GM12878 (cell line): Measurements from ENCODE around the gene CRELD2. TPM values are rescaled to one million over a fixed set of nuclear protein-coding genes. Genes with fewer than 3 reads are reported as not detected.

Experiments used
- BACH1 ChIP-seq: fragments of 450-650 bp; IDR thresholded peaks from 2 replicates; pipeline ENCODE4 v1.6.1; 2017; ENCODE audit warnings: mild to moderate bottlenecking, borderline replicate concordance
- DPF2 ChIP-seq: fragments of 450-650 bp; IDR thresholded peaks from 2 replicates; pipeline ENCODE4 v1.6.1; 2017; ENCODE audit warnings: mild to moderate bottlenecking
- GATAD2B ChIP-seq: fragments of 450-650 bp; conservative IDR thresholded peaks from 2 replicates; pipeline ENCODE4 v1.6.1; 2017; ENCODE audit warnings: low read depth, mild to moderate bottlenecking, moderate library complexity
- KLF5 ChIP-seq: fragments of 450-650 bp; IDR thresholded peaks from 2 replicates; pipeline ENCODE4 v1.6.1; 2014; ENCODE audit warnings: mild to moderate bottlenecking; ENCODE audit not compliant: partially characterized antibody
- LARP7 ChIP-seq: fragments of 450-650 bp; IDR thresholded peaks from 2 replicates; pipeline ENCODE4 v1.6.1; 2017; ENCODE audit warnings: mild to moderate bottlenecking
- MXI1 ChIP-seq: fragments of 150-350 bp; IDR thresholded peaks from 2 replicates; pipeline ENCODE4 v1.6.1; 2011; ENCODE audit warnings: low read depth, mild to moderate bottlenecking, inconsistent platforms, low read length, improper control_type of control experiment
- NKRF ChIP-seq: fragments of 450-650 bp; conservative IDR thresholded peaks from 2 replicates; pipeline ENCODE4 v1.6.1; 2017; ENCODE audit warnings: mild to moderate bottlenecking, moderate library complexity
- NR2F1 ChIP-seq: fragments of 450-650 bp; conservative IDR thresholded peaks from 2 replicates; pipeline ENCODE4 v1.6.1; 2017; ENCODE audit warnings: mild to moderate bottlenecking
- PAX5 ChIP-seq: IDR thresholded peaks from 2 replicates; pipeline ENCODE4 v1.6.1; 2011; ENCODE audit warnings: low read depth, low read length, borderline replicate concordance
- SP1 ChIP-seq: IDR thresholded peaks from one replicate; pipeline ENCODE4 v1.6.1; 2011; ENCODE audit warnings: low read depth, low read length
- STAT1 ChIP-seq: fragments of 450-650 bp; conservative IDR thresholded peaks from 2 replicates; pipeline ENCODE4 v1.6.1; 2014; ENCODE audit warnings: antibody characterized with exemption, mild to moderate bottlenecking
- ZNF274 ChIP-seq: IDR thresholded peaks from one replicate; pipeline ENCODE4 v1.8.0; 2011; ENCODE audit not compliant: insufficient read length, insufficient read depth
- ZNF384 ChIP-seq: IDR thresholded peaks from 2 replicates; pipeline ENCODE4 v1.6.1; 2012; ENCODE audit warnings: low read depth, mild to moderate bottlenecking, low read length, improper control_type of control experiment, borderline replicate concordance
- polyA plus RNA-seq, 11 experiments: library from polyadenylated mRNA; depleted of rRNA in 4 of 11; unstranded in 6 of 11; stranded (reverse) in 5 of 11; fragments of >200 nt; fragmentation: Nextera tagmentation in 4 of 11; fragmentation: Illumina TruSeq in 1 of 11; extraction: Ambion mirVana in 4 of 11; extraction: Trizol in 1 of 11; gene quantifications; 1 replicate in 1 of 11; 2 replicates in 10 of 11; pipeline versions ENCODE4 v1.2.1 to v1.2.3, GENCODE V29; 2011 to 2016; ENCODE audit warnings: inconsistent platforms in 2 of 11, missing spikeins in 2 of 11, low read depth in 1 of 11
- total RNA-seq, 4 experiments: library from RNA; depleted of rRNA in 3 of 4; stranded (reverse); fragments of >200 nt in 3 of 4; fragmentation: Illumina TruSeq in 1 of 4; extraction: Trizol in 1 of 4; gene quantifications; 2 replicates each; pipeline versions ENCODE4 v1.2.1 to v1.2.3, GENCODE V29; 2013 to 2021
- TF ChIP-seq, protein P1 (sequence below), 3 experiments: IDR thresholded peaks in 2 of 3; conservative IDR thresholded peaks in 1 of 3; 2 replicates each; pipeline ENCODE4 v1.5.1; 2011; ENCODE audit warnings: low read depth in 3 of 3, low read length in 3 of 3, mild to moderate bottlenecking in 3 of 3, control low read depth in 2 of 3, moderate library complexity in 2 of 3, inconsistent platforms in 1 of 3, mixed read lengths in 1 of 3; ENCODE audit not compliant: control insufficient read depth in 2 of 3, insufficient read depth in 1 of 3; ENCODE audit errors: extremely low read depth in 1 of 3
- TF ChIP-seq, protein P2 (sequence below): fragments of 450-650 bp; IDR thresholded peaks from 2 replicates; pipeline ENCODE4 v1.6.1; 2014; ENCODE audit warnings: mild to moderate bottlenecking
- TF ChIP-seq, protein P3 (sequence below): fragments of 450-650 bp; IDR thresholded peaks from 2 replicates; pipeline ENCODE4 v1.6.1; 2018; ENCODE audit warnings: borderline replicate concordance, mild to moderate bottlenecking; ENCODE audit not compliant: partially characterized antibody
- TF ChIP-seq, protein P4 (sequence below): fragments of 450-650 bp; IDR thresholded peaks from 2 replicates; pipeline ENCODE4 v1.6.1; 2017; ENCODE audit warnings: mild to moderate bottlenecking, moderate library complexity

CRELD2 gene
- total and polyA plus RNA-seq, 10 of the 15 experiments (the other 5 are each of a cell fraction or from before 2014, with no cell fraction given), result 9.4 to 111 (median 25.9) TPM

- TF ChIP-seq PAX5, result peak; percentile 79; the same call in 1 of the 2 replicates
- TF ChIP-seq NKRF, result peak; percentile 65
- peak; percentile 61; the same call in 1 of the 2 replicates for TF ChIP-seq GATAD2B
- TF ChIP-seq, protein P1, sequence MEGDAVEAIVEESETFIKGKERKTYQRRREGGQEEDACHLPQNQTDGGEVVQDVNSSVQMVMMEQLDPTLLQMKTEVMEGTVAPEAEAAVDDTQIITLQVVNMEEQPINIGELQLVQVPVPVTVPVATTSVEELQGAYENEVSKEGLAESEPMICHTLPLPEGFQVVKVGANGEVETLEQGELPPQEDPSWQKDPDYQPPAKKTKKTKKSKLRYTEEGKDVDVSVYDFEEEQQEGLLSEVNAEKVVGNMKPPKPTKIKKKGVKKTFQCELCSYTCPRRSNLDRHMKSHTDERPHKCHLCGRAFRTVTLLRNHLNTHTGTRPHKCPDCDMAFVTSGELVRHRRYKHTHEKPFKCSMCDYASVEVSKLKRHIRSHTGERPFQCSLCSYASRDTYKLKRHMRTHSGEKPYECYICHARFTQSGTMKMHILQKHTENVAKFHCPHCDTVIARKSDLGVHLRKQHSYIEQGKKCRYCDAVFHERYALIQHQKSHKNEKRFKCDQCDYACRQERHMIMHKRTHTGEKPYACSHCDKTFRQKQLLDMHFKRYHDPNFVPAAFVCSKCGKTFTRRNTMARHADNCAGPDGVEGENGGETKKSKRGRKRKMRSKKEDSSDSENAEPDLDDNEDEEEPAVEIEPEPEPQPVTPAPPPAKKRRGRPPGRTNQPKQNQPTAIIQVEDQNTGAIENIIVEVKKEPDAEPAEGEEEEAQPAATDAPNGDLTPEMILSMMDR (IDR thresholded peaks at IDR 0.05 in 2 of 3, conservative IDR thresholded peaks at IDR 0.05 in 1 of 3; ENCODE audit: control insufficient read depth in 2 of 3, extremely low read depth in 1 of 3, insufficient read depth in 1 of 3, low read depth in 3 of 3, low read length in 3 of 3), result peak; percentile 60 to 81 (median 69); a peak in 5 of 6 replicates
- no peak for TF ChIP-seq ZNF274
- TF ChIP-seq LARP7, result peak; percentile 81
- TF ChIP-seq MXI1, result no peak
- TF ChIP-seq ZNF384, result no peak
- peak; percentile 68 for TF ChIP-seq NR2F1
- TF ChIP-seq, protein P2, sequence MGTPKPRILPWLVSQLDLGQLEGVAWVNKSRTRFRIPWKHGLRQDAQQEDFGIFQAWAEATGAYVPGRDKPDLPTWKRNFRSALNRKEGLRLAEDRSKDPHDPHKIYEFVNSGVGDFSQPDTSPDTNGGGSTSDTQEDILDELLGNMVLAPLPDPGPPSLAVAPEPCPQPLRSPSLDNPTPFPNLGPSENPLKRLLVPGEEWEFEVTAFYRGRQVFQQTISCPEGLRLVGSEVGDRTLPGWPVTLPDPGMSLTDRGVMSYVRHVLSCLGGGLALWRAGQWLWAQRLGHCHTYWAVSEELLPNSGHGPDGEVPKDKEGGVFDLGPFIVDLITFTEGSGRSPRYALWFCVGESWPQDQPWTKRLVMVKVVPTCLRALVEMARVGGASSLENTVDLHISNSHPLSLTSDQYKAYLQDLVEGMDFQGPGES, result 0 out of 2 replicates have a peak, but pooled peaks have one; percentile 7
- TF ChIP-seq SP1, result peak; percentile 14
- peak; percentile 36 for TF ChIP-seq KLF5
- TF ChIP-seq, protein P3, sequence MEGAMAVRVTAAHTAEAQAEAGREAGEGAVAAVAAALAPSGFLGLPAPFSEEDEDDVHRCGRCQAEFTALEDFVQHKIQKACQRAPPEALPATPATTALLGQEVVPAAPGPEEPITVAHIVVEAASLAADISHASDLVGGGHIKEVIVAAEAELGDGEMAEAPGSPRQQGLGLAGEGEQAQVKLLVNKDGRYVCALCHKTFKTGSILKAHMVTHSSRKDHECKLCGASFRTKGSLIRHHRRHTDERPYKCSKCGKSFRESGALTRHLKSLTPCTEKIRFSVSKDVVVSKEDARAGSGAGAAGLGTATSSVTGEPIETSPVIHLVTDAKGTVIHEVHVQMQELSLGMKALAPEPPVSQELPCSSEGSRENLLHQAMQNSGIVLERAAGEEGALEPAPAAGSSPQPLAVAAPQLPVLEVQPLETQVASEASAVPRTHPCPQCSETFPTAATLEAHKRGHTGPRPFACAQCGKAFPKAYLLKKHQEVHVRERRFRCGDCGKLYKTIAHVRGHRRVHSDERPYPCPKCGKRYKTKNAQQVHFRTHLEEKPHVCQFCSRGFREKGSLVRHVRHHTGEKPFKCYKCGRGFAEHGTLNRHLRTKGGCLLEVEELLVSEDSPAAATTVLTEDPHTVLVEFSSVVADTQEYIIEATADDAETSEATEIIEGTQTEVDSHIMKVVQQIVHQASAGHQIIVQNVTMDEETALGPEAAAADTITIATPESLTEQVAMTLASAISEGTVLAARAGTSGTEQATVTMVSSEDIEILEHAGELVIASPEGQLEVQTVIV, result no peak
- TF ChIP-seq BACH1, result peak; percentile 73
- 0 out of 2 replicates have a peak, but pooled peaks have one; percentile 59 for TF ChIP-seq STAT1
- peak; percentile 77; the same call in 1 of the 2 replicates for TF ChIP-seq DPF2
- TF ChIP-seq, protein P4, sequence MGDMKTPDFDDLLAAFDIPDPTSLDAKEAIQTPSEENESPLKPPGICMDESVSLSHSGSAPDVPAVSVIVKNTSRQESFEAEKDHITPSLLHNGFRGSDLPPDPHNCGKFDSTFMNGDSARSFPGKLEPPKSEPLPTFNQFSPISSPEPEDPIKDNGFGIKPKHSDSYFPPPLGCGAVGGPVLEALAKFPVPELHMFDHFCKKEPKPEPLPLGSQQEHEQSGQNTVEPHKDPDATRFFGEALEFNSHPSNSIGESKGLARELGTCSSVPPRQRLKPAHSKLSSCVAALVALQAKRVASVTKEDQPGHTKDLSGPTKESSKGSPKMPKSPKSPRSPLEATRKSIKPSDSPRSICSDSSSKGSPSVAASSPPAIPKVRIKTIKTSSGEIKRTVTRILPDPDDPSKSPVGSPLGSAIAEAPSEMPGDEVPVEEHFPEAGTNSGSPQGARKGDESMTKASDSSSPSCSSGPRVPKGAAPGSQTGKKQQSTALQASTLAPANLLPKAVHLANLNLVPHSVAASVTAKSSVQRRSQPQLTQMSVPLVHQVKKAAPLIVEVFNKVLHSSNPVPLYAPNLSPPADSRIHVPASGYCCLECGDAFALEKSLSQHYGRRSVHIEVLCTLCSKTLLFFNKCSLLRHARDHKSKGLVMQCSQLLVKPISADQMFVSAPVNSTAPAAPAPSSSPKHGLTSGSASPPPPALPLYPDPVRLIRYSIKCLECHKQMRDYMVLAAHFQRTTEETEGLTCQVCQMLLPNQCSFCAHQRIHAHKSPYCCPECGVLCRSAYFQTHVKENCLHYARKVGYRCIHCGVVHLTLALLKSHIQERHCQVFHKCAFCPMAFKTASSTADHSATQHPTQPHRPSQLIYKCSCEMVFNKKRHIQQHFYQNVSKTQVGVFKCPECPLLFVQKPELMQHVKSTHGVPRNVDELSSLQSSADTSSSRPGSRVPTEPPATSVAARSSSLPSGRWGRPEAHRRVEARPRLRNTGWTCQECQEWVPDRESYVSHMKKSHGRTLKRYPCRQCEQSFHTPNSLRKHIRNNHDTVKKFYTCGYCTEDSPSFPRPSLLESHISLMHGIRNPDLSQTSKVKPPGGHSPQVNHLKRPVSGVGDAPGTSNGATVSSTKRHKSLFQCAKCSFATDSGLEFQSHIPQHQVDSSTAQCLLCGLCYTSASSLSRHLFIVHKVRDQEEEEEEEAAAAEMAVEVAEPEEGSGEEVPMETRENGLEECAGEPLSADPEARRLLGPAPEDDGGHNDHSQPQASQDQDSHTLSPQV, result peak; percentile 71; the same call in 1 of the 2 replicates
Observed at GRCh38 chr22:49929211-49929979, 11.0 kb downstream of the CRELD2 start (continued).
